Mucosa of descending colon (tissue), 3 donors: ENCODE measurements around the gene BORCS5. TPM values are rescaled to one million over a fixed set of nuclear protein-coding genes. Genes with fewer than 3 reads are reported as not detected.

Source experiments
- ATAC-seq: fragments of 200-7000 bp; cut with Tn5 transposase; one replicate; pipeline ENCODE4 v1.9.1; 2020; ENCODE audit warnings: mild to moderate bottlenecking, moderate library complexity
- DNase-seq, 3 donors: peaks; one replicate each; pipeline ENCODE4 v3.0.0-alpha.2; 2020
- H3K36me3 ChIP-seq: fragments of 200-600 bp; one replicate; pipeline ENCODE4 v1.8.0; 2021; ENCODE audit warnings: low read depth, mild to moderate bottlenecking
- H3K4me1 ChIP-seq: fragments of 200-600 bp; one replicate; pipeline ENCODE4 v1.8.0; 2021; ENCODE audit warnings: low read depth, mild to moderate bottlenecking
- H3K4me3 ChIP-seq: fragments of 200-600 bp; one replicate; pipeline ENCODE4 v1.8.0; 2021; ENCODE audit warnings: mild to moderate bottlenecking
- H3K9me3 ChIP-seq: fragments of 200-600 bp; one replicate; pipeline ENCODE4 v1.8.0; 2021; ENCODE audit warnings: mild to moderate bottlenecking
- intact Hi-C, 2 donors: fragments of 100-400 bp; cut with DNase I in 1 of 2; cut with micrococcal nuclease in 1 of 2; formaldehyde crosslinking; loops; one replicate each; pipeline versions ENCODE4 v1.11.0 to v1.11.1; 2022; cut with DNase I, micrococcal nuclease
- total RNA-seq, 3 donors: library from RNA; stranded (reverse); fragmentation: NEBNext Ultra II Directional in 2 of 3; extraction: Animal tissue kit (Norgen Biotek cat#: 25700) in 2 of 3; gene quantifications; one replicate each; pipeline versions ENCODE4 v1.2.1 to v1.2.4, GENCODE V29; 2021 to 2023
- TF ChIP-seq, protein P1 (sequence below): fragments of 200-600 bp; IDR thresholded peaks from one replicate; pipeline ENCODE4 v1.8.0; 2022; ENCODE audit warnings: antibody characterized with exemption, mild to moderate bottlenecking
- donor health status: DM: no; HTN: no; CAD: no; lungs with moderate emphysema.
- donor health status: DM: no; HTN: no; CAD: no.
- donor health status: DM: no; HTN: yes; CAD: no.

BORCS5 gene
- total RNA-seq, 3 donors from 2014 or later, result 12.1 to 18.1 (median 15.0) TPM

DNA sequence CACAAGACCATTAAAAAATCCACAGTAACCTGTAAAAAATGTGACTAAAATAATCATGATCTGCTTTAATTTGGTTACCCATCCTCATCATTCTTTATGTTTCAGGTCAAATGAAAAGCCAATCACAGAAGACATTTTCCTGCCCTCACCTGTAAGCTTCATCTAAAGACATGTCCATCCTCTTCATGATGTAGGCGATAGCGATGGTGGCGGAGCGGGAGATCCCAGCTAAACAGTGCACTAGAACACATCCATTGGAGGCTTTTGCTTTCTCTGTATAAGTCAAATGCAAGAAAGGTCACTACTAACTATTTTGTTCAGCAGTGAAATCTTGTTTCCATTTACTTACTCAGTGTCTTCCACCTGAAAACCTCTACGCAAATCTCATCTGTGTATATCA, 123.2 kb downstream of the BORCS5 start:
- Histone ChIP-seq H3K9me3 (no peaks in the 10 kb centered on the region), H3K4me3 (no peak overlapping the region), H3K4me1 (no peaks in the 10 kb centered on the region), H3K36me3 (peaks cover 4% of the 10 kb centered on the region)
- intact Hi-C loops, result no loop called here
- TF ChIP-seq, protein P1, sequence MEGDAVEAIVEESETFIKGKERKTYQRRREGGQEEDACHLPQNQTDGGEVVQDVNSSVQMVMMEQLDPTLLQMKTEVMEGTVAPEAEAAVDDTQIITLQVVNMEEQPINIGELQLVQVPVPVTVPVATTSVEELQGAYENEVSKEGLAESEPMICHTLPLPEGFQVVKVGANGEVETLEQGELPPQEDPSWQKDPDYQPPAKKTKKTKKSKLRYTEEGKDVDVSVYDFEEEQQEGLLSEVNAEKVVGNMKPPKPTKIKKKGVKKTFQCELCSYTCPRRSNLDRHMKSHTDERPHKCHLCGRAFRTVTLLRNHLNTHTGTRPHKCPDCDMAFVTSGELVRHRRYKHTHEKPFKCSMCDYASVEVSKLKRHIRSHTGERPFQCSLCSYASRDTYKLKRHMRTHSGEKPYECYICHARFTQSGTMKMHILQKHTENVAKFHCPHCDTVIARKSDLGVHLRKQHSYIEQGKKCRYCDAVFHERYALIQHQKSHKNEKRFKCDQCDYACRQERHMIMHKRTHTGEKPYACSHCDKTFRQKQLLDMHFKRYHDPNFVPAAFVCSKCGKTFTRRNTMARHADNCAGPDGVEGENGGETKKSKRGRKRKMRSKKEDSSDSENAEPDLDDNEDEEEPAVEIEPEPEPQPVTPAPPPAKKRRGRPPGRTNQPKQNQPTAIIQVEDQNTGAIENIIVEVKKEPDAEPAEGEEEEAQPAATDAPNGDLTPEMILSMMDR, result no peak
- ATAC-seq (no peak), DNase-seq (no peak)

DNA sequence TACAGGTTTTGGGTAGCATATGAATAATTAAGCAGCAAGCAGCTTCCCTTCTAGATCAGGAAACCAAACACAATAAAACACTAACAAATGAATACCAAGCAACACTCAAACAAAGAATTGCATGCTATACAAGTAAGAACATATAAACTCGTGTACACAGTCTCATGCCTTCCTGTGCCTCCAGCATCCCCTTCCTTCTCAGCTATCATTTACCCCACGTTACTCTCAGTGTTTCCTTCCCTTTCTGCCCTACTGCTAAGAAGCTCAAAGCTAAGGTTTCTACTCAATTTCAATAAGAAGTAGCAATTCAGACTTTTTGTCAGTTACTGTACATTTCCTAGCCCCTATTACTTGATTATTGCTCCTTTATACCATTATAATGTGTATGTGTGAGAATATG, 124.8 kb downstream of the BORCS5 start:
- TF ChIP-seq, protein P1, result no peak
- intact Hi-C loops, result no loop called here
- H3K36me3 ChIP-seq, result peaks cover 4% of the 10 kb centered on the region
- peak; percentile 64 for ATAC-seq
- H3K4me3 ChIP-seq, result no peak overlapping the region
- DNase-seq, result no peak
- no peaks in the 10 kb centered on the region for H3K4me1 ChIP-seq
- H3K9me3 ChIP-seq, result no peaks in the 10 kb centered on the region

DNA sequence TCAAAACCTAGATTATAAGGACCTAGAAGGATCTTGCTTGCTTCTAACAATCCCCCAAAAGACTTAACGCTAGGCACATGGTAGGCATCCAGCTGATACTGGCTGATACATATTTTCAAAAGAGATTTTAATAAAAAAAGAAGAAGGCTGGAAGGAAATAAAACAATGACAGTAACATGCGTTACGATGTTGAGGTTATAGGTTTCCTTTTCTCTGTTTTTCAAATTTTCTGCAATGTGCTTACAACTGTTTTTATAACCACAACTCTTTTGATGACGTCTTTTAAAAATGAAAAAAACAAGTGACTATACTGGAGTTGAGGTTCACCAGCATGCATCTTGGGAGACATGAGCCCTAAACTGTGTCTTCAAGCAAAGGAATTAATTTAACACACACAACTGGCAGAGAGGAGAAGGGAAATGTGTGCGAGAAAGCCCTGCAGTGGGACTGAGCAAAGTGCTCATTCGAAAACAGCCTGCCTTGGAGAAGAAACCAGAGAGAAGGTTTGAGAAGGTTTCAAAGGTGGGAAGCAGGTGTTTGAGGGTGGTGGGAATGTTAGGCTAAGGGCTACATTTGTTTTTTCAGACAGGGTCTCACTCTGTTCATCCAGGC, 125.4 kb downstream of the BORCS5 start:
- DNase-seq (no peak), ATAC-seq (peak; percentile 68)
- TF ChIP-seq, protein P1, result no peak
- Histone ChIP-seq H3K4me1 (no peaks in the 10 kb centered on the region), H3K4me3 (no peak overlapping the region), H3K36me3 (no peaks in the 10 kb centered on the region), H3K9me3 (no peaks in the 10 kb centered on the region)
- intact Hi-C loops, result no loop called here

- TF ChIP-seq, protein P1, result no peak
- H3K4me3 ChIP-seq, result no peak overlapping the region
- no peaks in the 10 kb centered on the region for H3K9me3 ChIP-seq
- H3K4me1 ChIP-seq, result no peaks in the 10 kb centered on the region
- DNase-seq (no peak), ATAC-seq (no peak)
- intact Hi-C loops, result no loop called here
- H3K36me3 ChIP-seq, result no peaks in the 10 kb centered on the region
Measured at GRCh38 chr12:12482959-12483358, 126.1 kb downstream of the BORCS5 start.

GRCh38 chr12:12483438-12483837, 126.6 kb downstream of the BORCS5 start:
- intact Hi-C loops, result no loop called here
- H3K4me1 ChIP-seq, result no peaks in the 10 kb centered on the region
- DNase-seq (no peak), ATAC-seq (no peak)
- no peaks in the 10 kb centered on the region for H3K9me3 ChIP-seq
- no peaks in the 10 kb centered on the region for H3K36me3 ChIP-seq
- TF ChIP-seq, protein P1, result no peak
- H3K4me3 ChIP-seq, result no peak overlapping the region
